NCI-H226 (cell line): Measurements from ENCODE around the gene ATXN1.
"Not testable (repeated sequence)": the region's sequence is repeated elsewhere in the genome, so short reads cannot be mapped to it uniquely, and the experiment has no call there.

ENCODE experiments used
- DNase-seq: peaks from one replicate; pipeline ENCODE4 v3.0.0-alpha.2; 2015

ATXN1 gene

GRCh38 chr6:16400248-16400760, 361.0 kb downstream of the ATXN1 start:
- DNase-seq: no peak

- no peak for DNase-seq
Measured at GRCh38 chr6:16399695-16400094, 361.6 kb downstream of the ATXN1 start.

- DNase-seq: no peak
Measured at GRCh38 chr6:16399158-16399557, 362.1 kb downstream of the ATXN1 start.

- DNase-seq: peak; percentile 20
Measured at GRCh38 chr6:16398587-16398986, 362.7 kb downstream of the ATXN1 start.

- DNase-seq: no peak
Measured at GRCh38 chr6:16397623-16398022, 363.6 kb downstream of the ATXN1 start.

GRCh38 chr6:16396497-16397319, 364.6 kb downstream of the ATXN1 start:
- no peak for DNase-seq

GRCh38 chr6:16394632-16395031, 366.6 kb downstream of the ATXN1 start:
- no peak for DNase-seq

GRCh38 chr6:16393326-16393725, 367.9 kb downstream of the ATXN1 start:
- no peak for DNase-seq

GRCh38 chr6:16392010-16392409, 369.2 kb downstream of the ATXN1 start:
- no peak for DNase-seq

- DNase-seq: no peak
Measured at GRCh38 chr6:16391451-16391912, 369.8 kb downstream of the ATXN1 start.

GRCh38 chr6:16390909-16391450, 370.3 kb downstream of the ATXN1 start:
- DNase-seq: not testable (repeated sequence)

GRCh38 chr6:16389642-16390041, 371.6 kb downstream of the ATXN1 start:
- no peak for DNase-seq

GRCh38 chr6:16388488-16388887, 372.8 kb downstream of the ATXN1 start:
- no peak for DNase-seq

- DNase-seq: no peak
Measured at GRCh38 chr6:16386057-16386456, 375.2 kb downstream of the ATXN1 start.

GRCh38 chr6:16383607-16384206, 377.6 kb downstream of the ATXN1 start:
- DNase-seq: no peak

- not testable (repeated sequence) for DNase-seq
Measured at GRCh38 chr6:16381968-16382367, 379.3 kb downstream of the ATXN1 start.

GRCh38 chr6:16380220-16380809, 380.9 kb downstream of the ATXN1 start:
- no peak for DNase-seq

- DNase-seq: not testable (repeated sequence)
Measured at GRCh38 chr6:16378360-16378759, 382.9 kb downstream of the ATXN1 start.

GRCh38 chr6:16377470-16377869, 383.8 kb downstream of the ATXN1 start:
- no peak for DNase-seq

- no peak for DNase-seq
Measured at GRCh38 chr6:16375843-16376242, 385.4 kb downstream of the ATXN1 start.

- no peak for DNase-seq
Measured at GRCh38 chr6:16375206-16375605, 386.1 kb downstream of the ATXN1 start.

- DNase-seq: no peak
Measured at GRCh38 chr6:16374461-16375200, 386.6 kb downstream of the ATXN1 start.

GRCh38 chr6:16374016-16374415, 387.2 kb downstream of the ATXN1 start:
- no peak for DNase-seq
